ENCODE results near the gene SARS2.

SARS2 gene

GRCh38 chr19:38933544-38933943, 3.0 kb upstream of the SARS2 start:
- Mint-ChIP-seq H3K27me3 (peaks cover 4% of the 10 kb centered on the region), H3K4me1 (peaks cover 40% of the 10 kb centered on the region), H3K27ac (no peak overlapping the region), H3K9me3 (peaks cover 13% of the 10 kb centered on the region), H3K36me3 (peaks cover 27% of the 10 kb centered on the region), H3K4me3 (no peak overlapping the region)
- no peak for DNase-seq
- CTCF ChIA-PET, result interaction anchor here (0.6 to 1.8 kb wide), 7 partner anchors 23 to 531 kb away, joined by 3 to 4 read pairs (median 3); partner anchors contain the start of genes FAM98C and NFKBIB

- H3K27me3 Mint-ChIP-seq, result peaks cover 4% of the 10 kb centered on the region
- peak overlapping the region; percentile 33 for H3K4me3 Mint-ChIP-seq
- H3K4me1 Mint-ChIP-seq, result peaks cover 49% of the 10 kb centered on the region
- no peak overlapping the region for H3K27ac Mint-ChIP-seq
- peak; percentile 57 for DNase-seq
- CTCF ChIA-PET, result interaction anchor here (0.6 to 1.8 kb wide), 8 partner anchors 24 to 772 kb away, joined by 3 to 4 read pairs (median 3); partner anchors contain the start of genes FAM98C and NFKBIB
- H3K36me3 Mint-ChIP-seq, result peaks cover 27% of the 10 kb centered on the region
- H3K9me3 Mint-ChIP-seq, result peaks cover 13% of the 10 kb centered on the region
Measured at GRCh38 chr19:38932425-38933179, 2.0 kb upstream of the SARS2 start.

- peaks cover 27% of the 10 kb centered on the region for H3K36me3 Mint-ChIP-seq
- H3K27ac Mint-ChIP-seq, result peak overlapping the region; percentile 99
- peaks cover 50% of the 10 kb centered on the region for H3K4me1 Mint-ChIP-seq
- H3K27me3 Mint-ChIP-seq, result peaks cover 1% of the 10 kb centered on the region
- DNase-seq, result no peak
- peak overlapping the region; percentile 98 for H3K4me3 Mint-ChIP-seq
- H3K9me3 Mint-ChIP-seq, result peaks cover 13% of the 10 kb centered on the region
- CTCF ChIA-PET, result interaction anchor here (0.6 to 3.2 kb wide), 12 partner anchors 9 to 592 kb away, joined by 3 to 26 read pairs (median 4); partner anchors contain the start of genes FAM98C, MAP4K1, NFKBIB and SIRT2
Measured at GRCh38 chr19:38931521-38931793, 894 bp upstream of the SARS2 start.

DNA sequence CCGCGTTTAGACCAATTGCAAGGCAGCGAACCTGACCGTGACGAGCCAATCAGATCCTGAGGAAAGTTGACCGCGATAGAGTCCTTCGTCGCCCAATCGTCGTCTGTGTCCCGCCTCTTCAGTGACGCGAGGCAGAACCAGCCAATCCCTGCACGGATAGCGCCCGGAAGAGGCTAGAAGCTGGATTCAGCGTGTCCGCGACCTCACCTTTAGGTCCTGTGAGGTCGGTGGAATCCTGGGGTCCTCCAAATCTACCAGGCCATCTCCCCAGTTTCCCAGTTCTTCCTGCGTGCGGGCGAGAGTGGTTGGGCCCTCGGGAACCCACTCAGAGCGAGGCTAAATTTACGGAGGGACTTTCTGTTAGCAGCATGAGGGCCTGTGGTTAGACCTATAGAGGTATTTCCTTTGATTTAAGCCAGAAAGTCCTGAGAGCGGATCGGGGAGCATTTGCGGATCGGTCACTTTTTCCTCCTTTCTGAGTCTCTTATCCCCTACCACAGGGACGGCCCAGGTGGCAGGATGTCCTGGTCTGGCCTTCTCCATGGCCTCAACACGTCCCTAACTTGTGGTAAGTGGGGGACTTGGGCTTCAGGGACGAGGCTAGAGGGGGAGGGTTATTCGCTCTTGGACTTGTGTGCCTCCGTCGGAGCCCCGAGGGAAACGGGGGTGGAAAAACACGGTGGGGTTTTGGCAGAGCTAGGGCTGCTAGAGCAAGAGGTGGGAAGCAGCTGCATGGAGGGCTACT, 385 bp upstream of the SARS2 start, which contains the start of gene MRPS12:
TSS of gene MRPS12 (plus strand) at position 169 of the 745 bp plus-strand sequence. CDS start at position 520, 351 bp downstream.
- CTCF ChIA-PET, result interaction anchor here (0.6 to 3.2 kb wide), 37 partner anchors 9 to 527 kb away, joined by 3 to 26 read pairs (median 4); partner anchors contain the start of genes ACTN4, EIF3K, FAM98C and MAP4K1
- H3K9me3 Mint-ChIP-seq, result peaks cover 13% of the 10 kb centered on the region
- peak within 1 kb of the TSS; percentile 99 for H3K27ac Mint-ChIP-seq
- peak within 1 kb of the TSS; percentile 98 for H3K4me3 Mint-ChIP-seq
- peaks cover 28% of the 10 kb centered on the region for H3K36me3 Mint-ChIP-seq
- DNase-seq, result peak; percentile 99
- no peaks in the 10 kb centered on the region for H3K27me3 Mint-ChIP-seq
- peaks cover 50% of the 10 kb centered on the region for H3K4me1 Mint-ChIP-seq

- Mint-ChIP-seq H3K9me3 (no peaks in the 10 kb centered on the region), H3K4me3 (peak overlapping the region; percentile 24), H3K36me3 (peaks cover 16% of the 10 kb centered on the region), H3K27me3 (no peaks in the 10 kb centered on the region), H3K4me1 (peaks cover 47% of the 10 kb centered on the region), H3K27ac (peak overlapping the region; percentile 16)
- no peak for DNase-seq
- CTCF ChIA-PET, result interaction anchor here (0.6 to 2.7 kb wide), 6 partner anchors 23 to 291 kb away, joined by 3 to 18 read pairs (median 6); partner anchors contain the start of genes ACTN4 and RINL
Measured at GRCh38 chr19:38928391-38929001, 2.1 kb downstream of the SARS2 start.

- CTCF ChIA-PET, result no interaction called here
- DNase-seq, result no peak
- Mint-ChIP-seq H3K27me3 (no peaks in the 10 kb centered on the region), H3K36me3 (peaks cover 6% of the 10 kb centered on the region), H3K27ac (no peak overlapping the region), H3K4me1 (peaks cover 18% of the 10 kb centered on the region), H3K4me3 (no peak overlapping the region), H3K9me3 (no peaks in the 10 kb centered on the region)
Measured at GRCh38 chr19:38924388-38924787, 6.2 kb downstream of the SARS2 start.

- H3K27ac Mint-ChIP-seq, result no peak overlapping the region
- DNase-seq, result no peak
- H3K4me1 Mint-ChIP-seq, result no peaks in the 10 kb centered on the region
- no peaks in the 10 kb centered on the region for H3K9me3 Mint-ChIP-seq
- CTCF ChIA-PET, result no interaction called here
- H3K27me3 Mint-ChIP-seq, result no peaks in the 10 kb centered on the region
- H3K36me3 Mint-ChIP-seq, result peaks cover 6% of the 10 kb centered on the region
- no peak overlapping the region for H3K4me3 Mint-ChIP-seq
Measured at GRCh38 chr19:38922482-38922881, 8.1 kb downstream of the SARS2 start.

DNA sequence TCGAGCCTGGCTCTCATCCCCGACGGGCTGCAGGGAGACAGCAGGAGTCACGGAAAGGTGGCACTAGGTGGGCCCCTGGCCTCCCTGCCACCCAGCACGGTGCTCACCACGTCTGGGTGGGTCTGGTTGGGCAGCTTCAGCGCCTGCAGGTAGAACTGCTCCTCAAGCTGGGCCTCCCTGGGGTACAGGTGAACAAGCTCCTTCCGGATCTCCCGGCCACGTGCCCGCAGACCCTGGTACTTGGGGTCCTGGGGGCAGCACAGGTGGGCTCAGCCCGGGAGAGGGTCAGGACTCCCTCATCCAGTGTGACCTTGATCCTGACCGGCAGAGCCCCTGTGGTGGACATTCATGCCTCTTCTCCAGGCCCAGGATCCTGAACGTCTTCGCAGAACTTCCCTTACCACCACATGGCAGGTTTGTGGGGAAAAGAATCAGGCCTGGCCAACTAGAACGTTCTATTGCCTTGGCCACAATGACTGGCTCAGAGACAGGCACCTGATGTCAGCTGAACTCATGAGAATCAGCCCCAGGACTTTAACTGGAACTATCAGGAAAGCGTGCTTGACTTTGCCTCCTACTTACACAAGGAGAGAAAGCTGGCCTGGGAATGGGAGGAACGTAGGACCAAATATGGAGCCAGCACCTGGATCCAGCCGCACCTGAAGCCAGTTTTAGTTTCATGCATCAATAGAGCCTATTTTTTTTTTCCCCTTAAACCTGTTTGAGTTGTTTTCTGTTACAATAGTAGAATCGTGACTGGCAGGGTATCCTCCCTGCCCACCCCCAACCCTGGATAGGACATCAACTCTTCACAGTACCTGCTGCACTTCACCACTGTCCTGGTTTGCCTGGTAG, 8.9 kb downstream of the SARS2 start:
- Mint-ChIP-seq H3K9me3 (no peaks in the 10 kb centered on the region), H3K27me3 (no peaks in the 10 kb centered on the region), H3K36me3 (peaks cover 6% of the 10 kb centered on the region), H3K27ac (no peak overlapping the region), H3K4me1 (no peaks in the 10 kb centered on the region), H3K4me3 (no peak overlapping the region)
- CTCF ChIA-PET, result no interaction called here
- no peak for DNase-seq

DNA sequence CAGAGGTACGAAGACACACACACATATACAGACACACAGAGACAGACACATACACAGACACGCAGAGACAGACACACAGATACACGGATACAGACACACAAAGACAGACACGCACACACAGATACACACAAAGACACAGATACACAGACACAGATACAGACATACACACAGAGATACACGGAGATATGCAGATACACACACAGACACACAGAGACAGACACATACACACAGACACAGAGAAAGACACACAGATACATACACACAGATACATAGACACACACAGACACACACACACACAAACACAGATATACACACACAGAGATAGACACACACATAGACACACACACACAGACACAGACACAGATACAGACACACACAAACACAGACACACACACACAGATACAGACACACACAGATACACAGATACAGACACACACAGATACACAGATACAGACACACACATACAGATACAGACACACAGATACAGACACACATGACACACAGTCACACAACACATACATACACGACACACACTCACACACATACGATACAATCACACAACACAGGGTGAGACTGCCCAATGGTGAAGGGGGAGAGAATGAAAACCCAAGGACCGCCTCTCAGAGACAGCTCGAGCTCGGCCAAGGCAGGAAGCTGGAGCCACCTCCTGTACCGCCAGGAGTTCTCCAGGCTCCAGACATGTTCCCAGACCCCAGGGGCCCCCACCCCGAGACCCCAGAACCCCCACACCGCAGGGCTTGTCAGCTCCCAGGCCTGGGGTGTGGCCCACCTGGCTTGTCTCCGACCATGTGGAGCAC, 9.8 kb downstream of the SARS2 start:
- CTCF ChIA-PET, result interaction anchor here (1.4 kb wide), 1 partner anchor 10 kb away, joined by 4 read pairs; the partner anchor contains the start of genes MRPS12 and SARS2

GRCh38 chr19:38919837-38920601, 10.5 kb downstream of the SARS2 start:
- CTCF ChIA-PET, result interaction anchor here (1.4 kb wide), 1 partner anchor 11 kb away, joined by 4 read pairs; the partner anchor contains the start of genes MRPS12 and SARS2
- no peaks in the 10 kb centered on the region for H3K9me3 Mint-ChIP-seq
- no peaks in the 10 kb centered on the region for H3K27me3 Mint-ChIP-seq
- H3K36me3 Mint-ChIP-seq, result peaks cover 3% of the 10 kb centered on the region
- no peaks in the 10 kb centered on the region for H3K4me1 Mint-ChIP-seq
- H3K4me3 Mint-ChIP-seq, result no peak overlapping the region
- H3K27ac Mint-ChIP-seq, result no peak overlapping the region
- no peak for DNase-seq

More for the DNA sequence above, 9.8 kb downstream of the SARS2 start:
- Mint-ChIP-seq H3K27me3 (no peaks in the 10 kb centered on the region), H3K36me3 (peaks cover 3% of the 10 kb centered on the region), H3K9me3 (no peaks in the 10 kb centered on the region), H3K27ac (no peak overlapping the region), H3K4me3 (no peak overlapping the region), H3K4me1 (no peaks in the 10 kb centered on the region)
- no peak for DNase-seq

DNA sequence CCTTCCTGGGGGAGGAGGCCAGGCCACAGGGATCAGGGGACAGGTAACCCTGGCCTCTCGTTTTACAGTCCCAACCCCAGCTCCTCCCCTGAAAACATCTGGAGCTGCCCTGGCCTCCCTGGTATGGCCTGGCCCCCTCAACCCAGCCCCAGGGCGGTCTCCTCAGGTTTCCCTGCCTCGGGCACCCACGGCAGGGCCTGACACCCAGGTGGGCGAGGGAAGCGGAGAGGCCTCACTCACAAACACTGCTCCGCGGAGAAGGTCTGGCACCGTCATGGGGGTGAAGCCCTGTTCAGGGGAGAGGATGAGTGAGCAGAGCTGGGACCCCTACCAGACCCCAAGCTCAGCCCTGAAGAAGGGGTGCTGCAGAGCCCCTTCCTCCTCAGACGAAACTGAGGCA, 12.0 kb downstream of the SARS2 start:
- Mint-ChIP-seq H3K4me3 (no peak overlapping the region), H3K36me3 (no peaks in the 10 kb centered on the region), H3K9me3 (no peaks in the 10 kb centered on the region), H3K27me3 (no peaks in the 10 kb centered on the region), H3K4me1 (no peaks in the 10 kb centered on the region), H3K27ac (no peak overlapping the region)
- CTCF ChIA-PET, result interaction anchor here (1.4 kb wide), 1 partner anchor 12 kb away, joined by 3 read pairs; the partner anchor contains the start of genes MRPS12 and SARS2
- DNase-seq, result no peak

GRCh38 chr19:38917921-38918491, 12.6 kb downstream of the SARS2 start:
- H3K4me3 Mint-ChIP-seq, result no peak overlapping the region
- no peaks in the 10 kb centered on the region for H3K27me3 Mint-ChIP-seq
- no peaks in the 10 kb centered on the region for H3K4me1 Mint-ChIP-seq
- DNase-seq, result no peak
- no peaks in the 10 kb centered on the region for H3K9me3 Mint-ChIP-seq
- H3K36me3 Mint-ChIP-seq, result no peaks in the 10 kb centered on the region
- CTCF ChIA-PET, result interaction anchor here (1.4 kb wide), 1 partner anchor 12 kb away, joined by 3 read pairs; the partner anchor contains the start of genes MRPS12 and SARS2
- no peak overlapping the region for H3K27ac Mint-ChIP-seq

All from activated naive CD4-positive, alpha-beta T cell treated with anti-CD3 and anti-CD28 coated beads, Interleukin-2, amount 10 ng/mL, durations not matched to agents 7 days and 5 days (primary cell).